ENCODE results near the gene SBK2. TPM values are rescaled to one million over a fixed set of nuclear protein-coding genes. Genes with fewer than 3 reads are reported as not detected.

Gene SBK2
- total RNA-seq, 4 donors from 2014 or later, result not detected

DNA sequence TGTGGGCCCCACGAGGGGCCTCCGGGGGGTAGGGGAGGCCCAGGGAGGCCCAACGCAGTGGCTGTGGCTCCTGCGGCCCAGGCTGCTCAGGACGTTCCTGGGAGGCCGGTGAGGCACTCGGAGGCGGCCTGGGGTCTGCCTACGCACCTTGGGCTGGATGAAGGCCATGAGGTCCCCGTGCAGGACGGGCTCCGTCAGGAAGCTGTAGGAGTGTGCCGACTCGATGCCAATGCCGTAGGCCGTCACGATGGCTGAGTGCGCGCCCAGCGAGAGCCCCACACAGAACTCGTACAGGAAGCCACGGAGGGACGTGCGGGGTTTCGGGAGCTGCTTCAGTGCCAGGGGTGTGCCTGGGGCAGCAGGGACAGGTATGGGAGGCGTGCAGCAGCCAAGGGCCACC, 5.9 kb downstream of the SBK2 start:
- TF ChIP-seq EP300 (IDR thresholded peaks at IDR 0.05) (no peak), POLR2A (IDR thresholded peaks at IDR 0.05; ENCODE audit: low read depth) (no peak), POLR2AphosphoS5 (IDR thresholded peaks at IDR 0.05) (no peak)
- TF ChIP-seq, protein P1, sequence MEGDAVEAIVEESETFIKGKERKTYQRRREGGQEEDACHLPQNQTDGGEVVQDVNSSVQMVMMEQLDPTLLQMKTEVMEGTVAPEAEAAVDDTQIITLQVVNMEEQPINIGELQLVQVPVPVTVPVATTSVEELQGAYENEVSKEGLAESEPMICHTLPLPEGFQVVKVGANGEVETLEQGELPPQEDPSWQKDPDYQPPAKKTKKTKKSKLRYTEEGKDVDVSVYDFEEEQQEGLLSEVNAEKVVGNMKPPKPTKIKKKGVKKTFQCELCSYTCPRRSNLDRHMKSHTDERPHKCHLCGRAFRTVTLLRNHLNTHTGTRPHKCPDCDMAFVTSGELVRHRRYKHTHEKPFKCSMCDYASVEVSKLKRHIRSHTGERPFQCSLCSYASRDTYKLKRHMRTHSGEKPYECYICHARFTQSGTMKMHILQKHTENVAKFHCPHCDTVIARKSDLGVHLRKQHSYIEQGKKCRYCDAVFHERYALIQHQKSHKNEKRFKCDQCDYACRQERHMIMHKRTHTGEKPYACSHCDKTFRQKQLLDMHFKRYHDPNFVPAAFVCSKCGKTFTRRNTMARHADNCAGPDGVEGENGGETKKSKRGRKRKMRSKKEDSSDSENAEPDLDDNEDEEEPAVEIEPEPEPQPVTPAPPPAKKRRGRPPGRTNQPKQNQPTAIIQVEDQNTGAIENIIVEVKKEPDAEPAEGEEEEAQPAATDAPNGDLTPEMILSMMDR (IDR thresholded peaks at IDR 0.05), result no peak
- DNase-seq (ENCODE audit: extremely low spot score), result no peak
- intact Hi-C loops (cut with DNase I), result no loop called here
- H3K27me3 ChIP-seq, result peaks cover 0 to 18% (median 0%) of the 10 kb centered on the region in 4 donors
- H3K4me3 ChIP-seq, result no peak overlapping the region
- H3K27ac ChIP-seq (replicated peaks in 1 of 4), result no peak overlapping the region
- no peaks in the 10 kb centered on the region for H3K36me3 ChIP-seq
- WGBS, result 93% methylated on average over 14 of the region's 26 CpGs
- H3K9me3 ChIP-seq, result no peaks in the 10 kb centered on the region
- H3K4me1 ChIP-seq, result peaks cover 4 to 10% (median 8%) of the 10 kb centered on the region in 4 donors

DNA sequence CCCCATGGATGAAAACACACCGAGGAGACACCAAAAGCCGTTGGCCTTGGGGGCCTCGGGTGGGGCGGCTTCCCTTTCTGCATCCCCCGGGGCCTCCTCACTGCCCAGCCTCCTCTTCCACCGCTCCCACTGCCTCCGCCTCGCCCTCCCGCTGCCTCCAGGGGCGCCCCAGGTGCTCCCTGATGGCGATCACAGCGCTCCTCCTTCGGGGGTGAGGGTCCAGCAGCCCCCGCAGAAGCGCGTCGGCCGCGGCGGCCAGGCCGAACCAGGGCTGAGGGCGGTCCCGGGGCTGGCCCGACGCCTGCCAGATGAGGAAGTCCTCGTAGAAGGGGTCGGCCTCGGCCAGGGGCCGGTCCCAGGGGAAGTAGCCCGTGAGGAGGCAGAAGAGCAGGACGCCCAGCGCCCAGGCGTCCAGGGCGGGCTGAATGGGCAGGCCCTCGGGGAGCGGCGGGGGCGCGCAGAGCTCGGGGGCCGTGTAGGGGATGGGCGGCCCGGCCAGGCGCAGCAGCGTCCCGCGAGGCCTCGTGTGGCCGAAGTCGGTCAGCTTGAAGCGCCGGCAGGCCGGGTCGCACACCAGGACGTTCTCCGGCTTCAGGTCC, 7.2 kb downstream of the SBK2 start:
- WGBS, result 91% methylated on average over 28 of the region's 56 CpGs
- Histone ChIP-seq H3K4me1 (peaks cover 9 to 17% (median 16%) of the 10 kb centered on the region in 4 donors), H3K36me3 (no peaks in the 10 kb centered on the region), H3K9me3 (no peaks in the 10 kb centered on the region), H3K27ac (replicated peaks in 1 of 4) (no peak overlapping the region), H3K27me3 (peaks cover 0 to 27% (median 0%) of the 10 kb centered on the region in 4 donors), H3K4me3 (no peak overlapping the region)
- no peak for TF ChIP-seq EP300 (IDR thresholded peaks at IDR 0.05)
- TF ChIP-seq, protein P1 (IDR thresholded peaks at IDR 0.05), result no peak
- no peak for TF ChIP-seq POLR2AphosphoS5 (IDR thresholded peaks at IDR 0.05)
- TF ChIP-seq POLR2A (IDR thresholded peaks at IDR 0.05; ENCODE audit: low read depth), result no peak
- DNase-seq (ENCODE audit: extremely low spot score), result no peak
- intact Hi-C loops (cut with DNase I), result no loop called here

DNA sequence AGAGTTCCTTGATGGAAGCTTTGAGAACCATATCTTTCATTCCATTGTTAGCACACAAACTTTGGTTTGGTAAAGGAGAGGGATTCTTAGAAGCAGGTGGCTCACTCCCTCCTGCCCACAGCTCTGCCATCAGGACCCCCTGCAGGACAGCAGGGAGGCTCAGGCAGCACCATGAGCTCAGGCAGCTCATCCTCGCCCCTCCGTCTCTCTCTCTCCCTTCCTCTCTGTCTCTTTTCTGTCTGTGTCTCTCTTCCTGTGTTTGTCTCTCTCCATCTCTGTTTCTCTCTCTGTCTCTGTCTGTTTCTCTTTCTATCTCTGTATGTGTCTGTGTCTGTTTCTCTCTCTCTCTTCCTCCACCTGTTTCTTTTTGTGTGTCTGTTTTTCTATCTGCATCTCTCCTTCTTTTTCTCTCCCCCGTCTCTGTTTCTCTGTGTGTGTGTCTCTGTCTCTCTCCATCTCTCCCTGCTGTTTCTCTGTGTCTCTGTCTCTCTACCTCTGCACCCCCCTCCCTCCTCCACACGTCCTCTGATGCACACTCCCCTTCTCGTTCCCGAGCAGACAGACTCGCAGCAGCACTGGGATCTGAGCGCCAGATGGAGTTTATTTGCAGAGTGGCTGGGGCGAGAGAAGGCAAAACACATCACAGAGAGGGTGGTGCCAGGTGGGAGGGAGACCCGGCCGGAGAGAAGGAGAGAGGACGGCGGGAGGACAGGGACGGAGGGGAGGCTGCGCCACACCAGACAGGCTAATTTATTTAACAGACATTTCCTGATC, 8.7 kb downstream of the SBK2 start:
- DNase-seq (ENCODE audit: extremely low spot score), result no peak
- H3K36me3 ChIP-seq, result no peaks in the 10 kb centered on the region
- H3K27ac ChIP-seq (replicated peaks in 1 of 4), result no peak overlapping the region
- TF ChIP-seq, protein P1 (IDR thresholded peaks at IDR 0.05), result no peak
- no peak for TF ChIP-seq POLR2AphosphoS5 (IDR thresholded peaks at IDR 0.05)
- TF ChIP-seq POLR2A (IDR thresholded peaks at IDR 0.05; ENCODE audit: low read depth), result no peak
- no peak for TF ChIP-seq EP300 (IDR thresholded peaks at IDR 0.05)
- H3K9me3 ChIP-seq, result no peaks in the 10 kb centered on the region
- 24% methylated on average over 15 of the region's 15 CpGs for WGBS
- no peak overlapping the region for H3K4me3 ChIP-seq
- intact Hi-C loops (cut with DNase I), result no loop called here
- peaks cover 9 to 17% (median 16%) of the 10 kb centered on the region in 4 donors for H3K4me1 ChIP-seq
- H3K27me3 ChIP-seq, result peaks cover 0 to 27% (median 0%) of the 10 kb centered on the region in 4 donors

DNA sequence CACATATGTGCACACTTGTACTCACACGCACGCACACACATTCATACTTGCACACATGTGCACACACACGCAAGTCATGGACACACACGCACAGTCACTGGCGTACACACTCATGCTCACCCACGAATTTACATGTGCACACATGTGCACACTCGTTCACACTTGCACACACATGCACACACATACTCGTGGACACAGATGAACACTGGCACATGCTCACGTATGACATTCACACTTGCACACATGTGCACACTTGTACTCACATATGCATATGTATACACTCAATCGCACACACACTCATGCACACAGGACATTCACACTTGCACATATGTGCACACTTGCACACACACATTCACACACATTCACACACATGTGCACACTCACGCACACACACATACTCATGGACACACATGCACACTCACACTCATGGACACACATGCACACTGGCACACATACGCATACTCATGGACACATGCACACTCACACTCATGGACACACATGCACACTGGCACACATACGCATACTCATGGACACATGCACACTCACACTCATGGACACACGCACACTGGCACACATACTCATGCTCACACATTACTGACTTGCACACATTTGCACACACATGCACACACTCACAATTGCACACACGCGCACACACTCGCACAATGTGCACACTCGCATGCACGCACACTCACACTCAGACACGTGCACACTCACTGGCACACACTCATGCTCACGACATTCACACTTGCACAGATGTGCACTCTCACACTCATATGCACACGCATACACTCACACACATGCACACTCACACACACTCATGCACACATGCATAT, 9.5 kb downstream of the SBK2 start:
- no peak for DNase-seq (ENCODE audit: extremely low spot score)
- 79% methylated on average over 22 of the region's 22 CpGs for WGBS

More for the DNA sequence above, 9.5 kb downstream of the SBK2 start:
- TF ChIP-seq POLR2AphosphoS5 (IDR thresholded peaks at IDR 0.05) (no peak), EP300 (IDR thresholded peaks at IDR 0.05) (no peak), POLR2A (IDR thresholded peaks at IDR 0.05; ENCODE audit: low read depth) (no peak)
- TF ChIP-seq, protein P1 (IDR thresholded peaks at IDR 0.05), result no peak
- H3K27ac ChIP-seq (replicated peaks in 1 of 4), result no peak overlapping the region
- H3K9me3 ChIP-seq, result no peaks in the 10 kb centered on the region
- H3K27me3 ChIP-seq, result peaks cover 0 to 27% (median 0%) of the 10 kb centered on the region in 4 donors
- H3K4me1 ChIP-seq, result peaks cover 9 to 17% (median 16%) of the 10 kb centered on the region in 4 donors
- intact Hi-C loops (cut with DNase I), result no loop called here
- H3K36me3 ChIP-seq, result no peaks in the 10 kb centered on the region
- no peak overlapping the region for H3K4me3 ChIP-seq
